Stimulated activated CD8-positive, alpha-beta memory T cell treated with anti-CD3 and anti-CD28 coated beads, Interleukin-15, amount 100 ng/mL, for 4 hours (primary cell): ENCODE data around the gene FOXG1.

Experiments
- DNase-seq, 2 donors: peaks; one replicate each; pipeline ENCODE4 v3.0.0-alpha.2; 2020; ENCODE audit warnings: low read depth in 2 of 2

Gene FOXG1

GRCh38 chr14:28761438-28762291, 4.9 kb upstream of the FOXG1 start:
- no peak for DNase-seq

DNA sequence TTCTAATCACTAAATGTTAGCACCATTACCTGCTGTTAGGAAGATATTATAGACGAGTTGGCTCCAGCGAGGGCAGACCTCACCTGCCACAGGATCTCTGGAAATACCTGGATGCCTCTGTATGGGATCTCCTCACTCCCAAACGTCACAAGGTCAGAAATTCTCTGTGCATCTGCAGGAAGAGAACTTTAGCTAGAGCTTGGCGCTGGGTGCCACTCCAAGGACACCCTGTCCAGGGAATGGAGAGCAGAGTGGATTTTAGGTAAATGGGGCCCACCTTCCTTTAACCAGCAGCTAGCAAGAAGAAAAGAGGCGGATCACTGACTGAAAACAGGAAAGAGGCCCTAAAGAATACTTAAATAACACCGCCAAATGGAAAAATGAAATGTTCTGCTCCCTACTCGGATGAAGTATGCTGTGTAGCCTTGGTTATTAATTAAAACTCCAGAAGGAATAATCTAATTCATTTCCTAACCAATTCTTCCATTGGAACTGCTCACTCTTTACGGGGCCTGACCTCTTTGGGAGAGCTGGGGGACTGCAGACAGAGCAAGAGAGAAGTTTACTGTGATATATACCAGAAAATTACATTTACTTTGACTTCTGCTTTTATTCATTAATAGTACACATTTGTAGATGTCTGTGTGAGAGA, 4.2 kb upstream of the FOXG1 start:
- no peak for DNase-seq

GRCh38 chr14:28762955-28763326, 3.6 kb upstream of the FOXG1 start:
- no peak for DNase-seq

GRCh38 chr14:28763751-28764256, 2.8 kb upstream of the FOXG1 start:
- DNase-seq = no peak

GRCh38 chr14:28764257-28765160, 2.1 kb upstream of the FOXG1 start:
- DNase-seq = no peak

GRCh38 chr14:28765169-28765830, 1.3 kb upstream of the FOXG1 start:
- no peak for DNase-seq

- DNase-seq = no peak
Measured at GRCh38 chr14:28765831-28766468, 637 bp upstream of the FOXG1 start.

DNA sequence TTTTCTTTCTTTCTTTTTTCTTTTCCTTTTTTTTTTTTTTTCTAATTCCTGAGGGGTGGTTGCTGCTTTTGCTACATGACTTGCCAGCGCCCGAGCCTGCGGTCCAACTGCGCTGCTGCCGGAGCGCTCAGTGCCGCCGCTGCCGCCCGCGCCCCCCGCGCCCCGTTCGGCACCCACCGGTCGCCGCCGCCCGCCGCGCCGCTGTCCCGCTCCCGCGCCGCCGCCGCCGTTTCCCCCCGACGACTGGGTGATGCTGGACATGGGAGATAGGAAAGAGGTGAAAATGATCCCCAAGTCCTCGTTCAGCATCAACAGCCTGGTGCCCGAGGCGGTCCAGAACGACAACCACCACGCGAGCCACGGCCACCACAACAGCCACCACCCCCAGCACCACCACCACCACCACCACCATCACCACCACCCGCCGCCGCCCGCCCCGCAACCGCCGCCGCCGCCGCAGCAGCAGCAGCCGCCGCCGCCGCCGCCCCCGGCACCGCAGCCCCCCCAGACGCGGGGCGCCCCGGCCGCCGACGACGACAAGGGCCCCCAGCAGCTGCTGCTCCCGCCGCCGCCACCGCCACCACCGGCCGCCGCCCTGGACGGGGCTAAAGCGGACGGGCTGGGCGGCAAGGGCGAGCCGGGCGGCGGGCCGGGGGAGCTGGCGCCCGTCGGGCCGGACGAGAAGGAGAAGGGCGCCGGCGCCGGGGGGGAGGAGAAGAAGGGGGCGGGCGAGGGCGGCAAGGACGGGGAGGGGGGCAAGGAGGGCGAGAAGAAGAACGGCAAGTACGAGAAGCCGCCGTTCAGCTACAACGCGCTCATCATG, 654 bp downstream of the FOXG1 start:
- DNase-seq = no peak

GRCh38 chr14:28767853-28768741, 1.5 kb downstream of the FOXG1 start:
- DNase-seq = no peak

GRCh38 chr14:28769276-28769880, 2.8 kb downstream of the FOXG1 start:
- DNase-seq = no peak

- no peak for DNase-seq
Measured at GRCh38 chr14:28770061-28770460, 3.5 kb downstream of the FOXG1 start.

GRCh38 chr14:28770630-28771029, 4.0 kb downstream of the FOXG1 start:
- DNase-seq = no peak

- DNase-seq = no peak
Measured at GRCh38 chr14:28771168-28771567, 4.6 kb downstream of the FOXG1 start.

DNA sequence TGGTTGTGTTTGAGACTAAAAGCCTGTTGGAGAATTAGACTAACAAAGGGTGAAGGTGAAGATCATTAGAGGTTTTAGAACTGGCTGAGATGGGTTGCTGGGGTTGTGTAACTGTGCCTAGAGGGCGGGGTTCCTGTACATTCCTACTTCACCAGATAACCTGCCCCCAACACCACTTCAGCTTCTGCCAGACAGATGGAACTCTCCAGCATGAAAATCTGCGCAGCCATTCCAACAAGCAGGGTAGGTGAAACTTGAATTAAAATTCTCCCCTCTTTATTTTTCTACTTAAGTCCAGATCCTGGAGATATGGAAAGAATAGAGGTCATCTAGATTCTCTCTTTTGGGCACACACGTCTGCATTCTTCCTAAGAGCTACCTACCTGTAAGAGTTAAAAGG, 6.0 kb downstream of the FOXG1 start:
- DNase-seq = no peak

- no peak for DNase-seq
Measured at GRCh38 chr14:28773176-28773575, 6.6 kb downstream of the FOXG1 start.

DNA sequence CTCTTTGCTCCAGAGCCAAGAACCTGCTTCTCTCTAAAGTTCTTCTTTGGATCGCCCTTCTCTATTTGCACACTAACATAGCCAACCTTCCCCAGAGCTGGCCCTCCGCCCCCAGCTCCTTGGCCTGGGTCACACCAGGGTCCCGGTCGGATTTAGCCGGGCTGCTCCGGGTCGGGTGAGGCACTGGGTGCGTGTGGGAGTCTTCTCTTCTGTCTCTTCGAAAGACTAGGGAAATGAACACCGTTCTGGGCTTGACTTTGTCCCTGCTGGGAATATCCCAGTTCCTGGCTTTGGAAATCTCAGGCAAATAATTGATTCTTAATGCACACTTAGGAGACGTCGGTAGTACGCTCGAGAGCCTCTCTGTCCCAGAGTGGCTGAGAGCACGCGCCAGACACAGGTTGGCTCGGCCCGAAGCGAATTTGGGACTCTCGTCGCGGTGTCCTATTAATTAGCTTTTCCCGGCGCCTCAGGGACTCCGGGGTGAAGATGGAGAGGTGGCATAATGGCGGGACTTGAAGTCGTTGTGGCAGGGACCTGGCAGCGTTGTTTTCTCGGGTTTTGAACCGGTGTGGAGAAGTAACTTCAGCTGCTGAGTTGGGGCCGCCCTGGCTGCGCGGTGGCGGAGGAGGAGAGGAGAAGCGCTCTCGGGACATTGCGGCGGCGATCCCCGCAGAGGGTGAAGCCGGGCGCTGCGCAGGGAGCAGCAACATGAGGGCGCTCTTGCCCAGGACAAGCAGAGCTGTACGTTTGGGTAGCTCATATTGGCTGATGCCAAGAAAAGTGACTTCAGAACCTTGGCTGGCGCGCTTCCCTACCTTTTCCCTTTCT, 7.5 kb downstream of the FOXG1 start:
- DNase-seq = no peak

- no peak for DNase-seq
Measured at GRCh38 chr14:28774764-28775735, 8.5 kb downstream of the FOXG1 start.
